OCI-LY1 (cell line): ENCODE data around the gene RNU1-1.
"Not testable (repeated sequence)": the region's sequence is repeated elsewhere in the genome, so short reads cannot be mapped to it uniquely, and the experiment has no call there.

Experiments
- H2AFZ ChIP-seq: fragments of 200-600 bp; sonication (generic), shearing (Covaris generic); 2 replicates; pipeline ENCODE4 v1.6.0; 2014; ENCODE audit warnings: antibody characterized with exemption, mild to moderate bottlenecking, low read length
- H3F3A ChIP-seq: fragments of 200-600 bp; sonication (generic), shearing (Covaris generic); 2 replicates; pipeline ENCODE4 v1.6.0; 2014; ENCODE audit warnings: mild to moderate bottlenecking, antibody characterized with exemption, low read length, moderate library complexity; ENCODE audit not compliant: insufficient read depth
- H3K27ac ChIP-seq: fragments of 200-600 bp; sonication (generic); 2 replicates; pipeline ENCODE4 v1.5.1; 2014; ENCODE audit warnings: low read length, mixed run types, mild to moderate bottlenecking, low read depth; ENCODE audit not compliant: poor library complexity, severe bottlenecking
- H3K27me3 ChIP-seq: fragments of 200-600 bp; sonication (generic); 2 replicates; pipeline ENCODE4 v1.6.0; 2014; ENCODE audit warnings: antibody characterized with exemption, mild to moderate bottlenecking, low read length, moderate library complexity; ENCODE audit not compliant: insufficient read depth
- H3K36me3 ChIP-seq: fragments of 200-600 bp; sonication (generic); 2 replicates; pipeline ENCODE4 v1.6.1; 2014; ENCODE audit warnings: mild to moderate bottlenecking, antibody characterized with exemption, low read length, moderate library complexity, mixed read lengths; ENCODE audit not compliant: insufficient read depth
- H3K4me1 ChIP-seq: fragments of 200-600 bp; sonication (generic); 2 replicates; pipeline ENCODE4 v1.5.1; 2014; ENCODE audit warnings: mild to moderate bottlenecking, low read length, moderate library complexity; ENCODE audit not compliant: insufficient read depth, severe bottlenecking
- H3K4me2 ChIP-seq: fragments of 200-600 bp; sonication (generic), shearing (Covaris generic); 2 replicates; pipeline ENCODE4 v1.6.1; 2014; ENCODE audit warnings: low read length
- H3K4me3 ChIP-seq: fragments of 200-600 bp; sonication (generic); 2 replicates; pipeline ENCODE4 v1.5.1; 2014; ENCODE audit warnings: low read length, low read depth, mild to moderate bottlenecking, mixed read lengths; ENCODE audit not compliant: poor library complexity, severe bottlenecking
- H3K79me2 ChIP-seq: fragments of 200-600 bp; shearing (Covaris generic); 2 replicates; pipeline ENCODE4 v1.6.1; 2016; ENCODE audit warnings: mixed run types, low read length, mixed read lengths; ENCODE audit not compliant: insufficient read depth
- H3K9ac ChIP-seq: fragments of 200-600 bp; sonication (generic), shearing (Covaris generic); 2 replicates; pipeline ENCODE4 v1.6.1; 2014; ENCODE audit warnings: mild to moderate bottlenecking, low read length, mixed read lengths
- H3K9me2 ChIP-seq: fragments of 200-600 bp; sonication (generic), shearing (Covaris generic); 2 replicates; pipeline ENCODE4 v1.6.1; 2014; ENCODE audit warnings: low read depth, mild to moderate bottlenecking, low read length, mixed read lengths
- H3K9me3 ChIP-seq: fragments of 200-600 bp; shearing (Covaris generic); 2 replicates; pipeline ENCODE4 v1.6.1; 2014; ENCODE audit warnings: low read length, mixed read lengths
- H4K20me1 ChIP-seq: fragments of 200-600 bp; sonication (generic), shearing (Covaris generic); 2 replicates; pipeline ENCODE4 v1.6.0; 2016; ENCODE audit warnings: mild to moderate bottlenecking, low read length; ENCODE audit not compliant: insufficient read depth

Gene RNU1-1

GRCh38 chr1:16549545-16549944, 35.5 kb upstream of the RNU1-1 start:
- H3K36me3 ChIP-seq, H3K4me1 ChIP-seq, H3K9me2 ChIP-seq, H3K9ac ChIP-seq, H3K4me2 ChIP-seq, H3K4me3 ChIP-seq, H3K9me3 ChIP-seq, H3K27me3 ChIP-seq, H3F3A ChIP-seq, H3K79me2 ChIP-seq, H2AFZ ChIP-seq, H4K20me1 ChIP-seq, H3K27ac ChIP-seq: not testable (repeated sequence)

GRCh38 chr1:16547502-16548241, 33.6 kb upstream of the RNU1-1 start:
- not testable (repeated sequence) for H3K79me2 ChIP-seq, H3K4me1 ChIP-seq, H4K20me1 ChIP-seq, H3K4me2 ChIP-seq, H2AFZ ChIP-seq, H3K27me3 ChIP-seq, H3K9ac ChIP-seq, H3K4me3 ChIP-seq, H3K9me3 ChIP-seq, H3F3A ChIP-seq, H3K27ac ChIP-seq, H3K36me3 ChIP-seq, H3K9me2 ChIP-seq

- H3K9me3 ChIP-seq, H2AFZ ChIP-seq, H3K9ac ChIP-seq, H4K20me1 ChIP-seq, H3K36me3 ChIP-seq, H3K4me2 ChIP-seq, H3F3A ChIP-seq, H3K27ac ChIP-seq, H3K9me2 ChIP-seq, H3K79me2 ChIP-seq, H3K27me3 ChIP-seq, H3K4me3 ChIP-seq, H3K4me1 ChIP-seq: not testable (repeated sequence)
Measured at GRCh38 chr1:16545682-16546095, 31.6 kb upstream of the RNU1-1 start.

- not testable (repeated sequence) for H3K4me3 ChIP-seq, H3K27me3 ChIP-seq, H2AFZ ChIP-seq, H3K9ac ChIP-seq, H3K79me2 ChIP-seq, H3K4me1 ChIP-seq, H3K9me3 ChIP-seq, H4K20me1 ChIP-seq, H3F3A ChIP-seq, H3K36me3 ChIP-seq, H3K9me2 ChIP-seq, H3K4me2 ChIP-seq, H3K27ac ChIP-seq
Measured at GRCh38 chr1:16540421-16540893, 26.4 kb upstream of the RNU1-1 start.

- H4K20me1 ChIP-seq, H3K4me1 ChIP-seq, H3K4me2 ChIP-seq, H2AFZ ChIP-seq, H3K79me2 ChIP-seq, H3K36me3 ChIP-seq, H3F3A ChIP-seq, H3K27ac ChIP-seq, H3K27me3 ChIP-seq, H3K4me3 ChIP-seq, H3K9me2 ChIP-seq, H3K9me3 ChIP-seq, H3K9ac ChIP-seq: not testable (repeated sequence)
Measured at GRCh38 chr1:16537528-16537927, 23.4 kb upstream of the RNU1-1 start.

GRCh38 chr1:16536796-16537195, 22.7 kb upstream of the RNU1-1 start:
- not testable (repeated sequence) for H3K27ac ChIP-seq

GRCh38 chr1:16535898-16536297, 21.8 kb upstream of the RNU1-1 start:
- not testable (repeated sequence) for H3K4me2 ChIP-seq, H3K4me1 ChIP-seq, H3K36me3 ChIP-seq, H3K4me3 ChIP-seq, H3K9me2 ChIP-seq, H2AFZ ChIP-seq, H3K9ac ChIP-seq, H3F3A ChIP-seq, H3K9me3 ChIP-seq, H3K27me3 ChIP-seq, H4K20me1 ChIP-seq, H3K27ac ChIP-seq, H3K79me2 ChIP-seq

More at GRCh38 chr1:16536796-16537195, 22.7 kb upstream of the RNU1-1 start:
- not testable (repeated sequence) for H3K36me3 ChIP-seq, H3K27me3 ChIP-seq, H3K9me2 ChIP-seq, H2AFZ ChIP-seq, H3K79me2 ChIP-seq, H4K20me1 ChIP-seq, H3F3A ChIP-seq, H3K4me2 ChIP-seq, H3K9me3 ChIP-seq, H3K9ac ChIP-seq, H3K4me1 ChIP-seq, H3K4me3 ChIP-seq

- H3K79me2 ChIP-seq, H3K4me1 ChIP-seq, H3K36me3 ChIP-seq, H2AFZ ChIP-seq, H4K20me1 ChIP-seq, H3F3A ChIP-seq, H3K27ac ChIP-seq, H3K9me3 ChIP-seq, H3K4me3 ChIP-seq, H3K9me2 ChIP-seq, H3K4me2 ChIP-seq, H3K9ac ChIP-seq, H3K27me3 ChIP-seq: not testable (repeated sequence)
Measured at GRCh38 chr1:16535487-16535886, 21.4 kb upstream of the RNU1-1 start.
